Activated B cell treated with CpG ODN at 0.5 μM for 24 hours (primary cell): ENCODE measurements around the gene LRRC47. TPM values are rescaled to one million over a fixed set of nuclear protein-coding genes. Genes with fewer than 3 reads are reported as not detected.
"Not testable (repeated sequence)": the region's sequence is repeated elsewhere in the genome, so short reads cannot be mapped to it uniquely, and the experiment has no call there.

Source experiments
- ATAC-seq: fragments of 200-7000 bp; cut with Tn5 transposase; one replicate; pipeline ENCODE4 v1.10.0; 2021; ENCODE audit warnings: low read depth, mild to moderate bottlenecking, moderate library complexity
- CTCF ChIA-PET: fragments of 350-600 bp; sonication (Branson Sonifier 250); formaldehyde crosslinking; loops from one replicate; lab custom pipeline; 2021; ENCODE audit warnings: antibody characterized with exemption; lab: Charles Lee
- POLR2A ChIA-PET: fragments of 350-600 bp; sonication (Branson Sonifier 250); formaldehyde crosslinking; loops from one replicate; lab custom pipeline; 2021; ENCODE audit warnings: antibody characterized with exemption; lab: Charles Lee
- DNase-seq: peaks from one replicate; pipeline ENCODE4 v3.0.0; 2022
- H3K27ac Mint-ChIP-seq: one replicate; pipeline ENCODE4 v1.8.0; 2020; ENCODE audit warnings: mixed read lengths
- H3K27me3 Mint-ChIP-seq: one replicate; pipeline ENCODE4 v1.8.0; 2021; ENCODE audit warnings: mixed read lengths
- H3K36me3 Mint-ChIP-seq: one replicate; pipeline ENCODE4 v1.8.0; 2021; ENCODE audit warnings: low read depth, mixed read lengths
- H3K4me1 Mint-ChIP-seq: one replicate; pipeline ENCODE4 v1.8.0; 2021; ENCODE audit warnings: mixed read lengths
- H3K4me3 Mint-ChIP-seq: one replicate; pipeline ENCODE4 v1.8.0; 2020; ENCODE audit warnings: mild to moderate bottlenecking, mixed read lengths
- H3K9me3 Mint-ChIP-seq: one replicate; pipeline ENCODE4 v1.8.0; 2020; ENCODE audit warnings: mixed read lengths
- CTCF ChIP-seq: fragments of 200-600 bp; IDR thresholded peaks from one replicate; pipeline ENCODE4 v1.8.0; 2022; ENCODE audit warnings: antibody characterized with exemption, mild to moderate bottlenecking
- intact Hi-C: fragments of 100-400 bp; cut with micrococcal nuclease; formaldehyde crosslinking; loops from one replicate; pipeline ENCODE4 v1.15.1; 2024
- total RNA-seq: library from RNA; stranded (reverse); gene quantifications from 2 replicates; pipeline ENCODE4 v1.2.3, GENCODE V29; 2022

LRRC47 gene
- total RNA-seq, 1 donor from 2014 or later: 43.3 TPM

- ChIA-PET CTCF (no interaction called here), POLR2A (no interaction called here)
- no peak overlapping the region for H3K4me3 Mint-ChIP-seq
- H3K4me1 Mint-ChIP-seq: no peaks in the 10 kb centered on the region
- no peak for TF ChIP-seq CTCF
- ATAC-seq (no peak), DNase-seq (no peak)
- H3K27me3 Mint-ChIP-seq: peaks cover 5% of the 10 kb centered on the region
- intact Hi-C loops: no loop called here
- H3K36me3 Mint-ChIP-seq: peaks cover 10% of the 10 kb centered on the region
- H3K9me3 Mint-ChIP-seq: peaks cover 3% of the 10 kb centered on the region
- H3K27ac Mint-ChIP-seq: no peak overlapping the region
These were observed 13.4 kb upstream of the LRRC47 start for GRCh38 chr1:3809680-3810079.

- H3K36me3 Mint-ChIP-seq: no peaks in the 10 kb centered on the region
- TF ChIP-seq CTCF: no peak
- no peaks in the 10 kb centered on the region for H3K4me1 Mint-ChIP-seq
- peaks cover 14% of the 10 kb centered on the region for H3K27me3 Mint-ChIP-seq
- CTCF ChIA-PET: no interaction called here
- H3K27ac Mint-ChIP-seq: no peak overlapping the region
- intact Hi-C loops: no loop called here
- H3K4me3 Mint-ChIP-seq: no peak overlapping the region
- peaks cover 3% of the 10 kb centered on the region for H3K9me3 Mint-ChIP-seq
- DNase-seq: no peak
- POLR2A ChIA-PET: interaction anchor here (0.6 kb wide), 1 partner anchor 1307 kb away, joined by 3 read pairs; no protein-coding TSS in a partner anchor
- ATAC-seq: no peak
These were observed 11.5 kb upstream of the LRRC47 start for GRCh38 chr1:3807769-3808168.

- POLR2A ChIA-PET: no interaction called here
These were observed 8.7 kb upstream of the LRRC47 start for GRCh38 chr1:3805038-3805437.

GRCh38 chr1:3804627-3804944 lies 8.3 kb upstream of the LRRC47 start:
- intact Hi-C loops, H3K4me3 Mint-ChIP-seq, POLR2A ChIA-PET, H3K4me1 Mint-ChIP-seq, CTCF ChIA-PET, ATAC-seq, DNase-seq, H3K36me3 Mint-ChIP-seq, H3K27ac Mint-ChIP-seq, H3K9me3 Mint-ChIP-seq: not testable (repeated sequence)
- H3K27me3 Mint-ChIP-seq: peaks cover 16% of the 10 kb centered on the region

More at GRCh38 chr1:3805038-3805437, 8.7 kb upstream of the LRRC47 start:
- peaks cover 13% of the 10 kb centered on the region for H3K27me3 Mint-ChIP-seq
- H3K4me1 Mint-ChIP-seq: peaks cover 10% of the 10 kb centered on the region
- no peak for TF ChIP-seq CTCF
- ATAC-seq (no peak), DNase-seq (no peak)
- intact Hi-C loops: no loop called here
- no peak overlapping the region for H3K4me3 Mint-ChIP-seq
- peaks cover 3% of the 10 kb centered on the region for H3K9me3 Mint-ChIP-seq
- H3K27ac Mint-ChIP-seq: no peak overlapping the region
- no peaks in the 10 kb centered on the region for H3K36me3 Mint-ChIP-seq
- CTCF ChIA-PET: interaction anchor here (1.2 kb wide), 1 partner anchor 352 kb away, joined by 3 read pairs; no protein-coding TSS in a partner anchor

GRCh38 chr1:3803905-3804626 lies 7.8 kb upstream of the LRRC47 start:
- CTCF ChIA-PET: no interaction called here
- intact Hi-C loops: no loop called here

GRCh38 chr1:3800795-3801194 lies 4.5 kb upstream of the LRRC47 start:
- H3K9me3 Mint-ChIP-seq, ATAC-seq, H3K36me3 Mint-ChIP-seq, H3K4me3 Mint-ChIP-seq, DNase-seq, POLR2A ChIA-PET, H3K27ac Mint-ChIP-seq: not testable (repeated sequence)
- Mint-ChIP-seq H3K27me3 (peaks cover 16% of the 10 kb centered on the region), H3K4me1 (peaks cover 19% of the 10 kb centered on the region)
- CTCF ChIA-PET: interaction anchor here (1.0 to 2.2 kb wide), 3 partner anchors 25 to 347 kb away, joined by 3 to 7 read pairs (median 7); no protein-coding TSS in a partner anchor
- intact Hi-C loops: loop anchor here (1.0 kb wide), 2 partner anchors 76 to 309 kb away; no protein-coding TSS in a partner anchor

More at GRCh38 chr1:3803905-3804626, 7.8 kb upstream of the LRRC47 start:
- peaks cover 3% of the 10 kb centered on the region for H3K9me3 Mint-ChIP-seq
- POLR2A ChIA-PET: no interaction called here
- peaks cover 18% of the 10 kb centered on the region for H3K27me3 Mint-ChIP-seq
- H3K4me3 Mint-ChIP-seq: no peak overlapping the region
- peaks cover 10% of the 10 kb centered on the region for H3K4me1 Mint-ChIP-seq
- ATAC-seq: no peak
- no peak overlapping the region for H3K27ac Mint-ChIP-seq
- no peaks in the 10 kb centered on the region for H3K36me3 Mint-ChIP-seq
- TF ChIP-seq CTCF: no peak
- DNase-seq: no peak
